Mucosa of descending colon (tissue), 3 donors: ENCODE results near the gene TRDMT1. TPM values are rescaled to one million over a fixed set of nuclear protein-coding genes. Genes with fewer than 3 reads are reported as not detected.

Source experiments
- ATAC-seq: fragments of 200-7000 bp; cut with Tn5 transposase; one replicate; pipeline ENCODE4 v1.9.1; 2020; ENCODE audit warnings: mild to moderate bottlenecking, moderate library complexity
- DNase-seq, 3 donors: peaks; one replicate each; pipeline ENCODE4 v3.0.0-alpha.2; 2020
- H3K36me3 ChIP-seq: fragments of 200-600 bp; one replicate; pipeline ENCODE4 v1.8.0; 2021; ENCODE audit warnings: low read depth, mild to moderate bottlenecking
- H3K4me1 ChIP-seq: fragments of 200-600 bp; one replicate; pipeline ENCODE4 v1.8.0; 2021; ENCODE audit warnings: low read depth, mild to moderate bottlenecking
- H3K4me3 ChIP-seq: fragments of 200-600 bp; one replicate; pipeline ENCODE4 v1.8.0; 2021; ENCODE audit warnings: mild to moderate bottlenecking
- H3K9me3 ChIP-seq: fragments of 200-600 bp; one replicate; pipeline ENCODE4 v1.8.0; 2021; ENCODE audit warnings: mild to moderate bottlenecking
- intact Hi-C, 2 donors: fragments of 100-400 bp; cut with DNase I in 1 of 2; cut with micrococcal nuclease in 1 of 2; formaldehyde crosslinking; loops; one replicate each; pipeline versions ENCODE4 v1.11.0 to v1.11.1; 2022; cut with DNase I, micrococcal nuclease
- total RNA-seq, 3 donors: library from RNA; stranded (reverse); fragmentation: NEBNext Ultra II Directional in 2 of 3; extraction: Animal tissue kit (Norgen Biotek cat#: 25700) in 2 of 3; gene quantifications; one replicate each; pipeline versions ENCODE4 v1.2.1 to v1.2.4, GENCODE V29; 2021 to 2023
- TF ChIP-seq, protein P1 (sequence below): fragments of 200-600 bp; IDR thresholded peaks from one replicate; pipeline ENCODE4 v1.8.0; 2022; ENCODE audit warnings: antibody characterized with exemption, mild to moderate bottlenecking
- donor health status: DM: no; HTN: no; CAD: no; lungs with moderate emphysema.
- donor health status: DM: no; HTN: no; CAD: no.
- donor health status: DM: no; HTN: yes; CAD: no.

Gene TRDMT1
- total RNA-seq, 3 donors from 2014 or later: 4.7 to 7.8 (median 7.4) TPM

DNA sequence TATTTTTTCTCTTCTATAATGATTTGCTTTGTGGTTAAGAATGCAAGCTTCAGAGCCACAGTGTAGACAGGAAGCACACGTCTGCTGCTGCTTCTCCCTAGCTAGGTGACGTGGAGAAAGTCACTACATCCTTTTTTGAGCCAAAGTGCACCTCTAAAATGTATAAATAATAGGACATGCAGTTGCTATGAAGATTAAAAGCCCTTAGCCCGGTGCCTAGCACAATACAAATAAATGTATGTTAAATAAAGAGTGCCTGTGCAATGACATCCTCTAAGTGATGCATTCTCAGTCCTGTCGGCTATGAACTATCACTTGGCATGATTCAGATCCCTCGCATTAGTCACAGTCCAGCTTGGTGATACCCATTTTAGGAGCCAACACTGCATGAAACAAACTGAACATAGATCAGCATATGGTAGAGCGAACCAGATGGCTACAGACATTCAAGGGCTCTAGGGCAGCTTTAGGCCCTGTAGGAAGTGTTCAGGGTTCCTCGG, 4.8 kb upstream of the TRDMT1 start:
- Histone ChIP-seq H3K4me1 (no peaks in the 10 kb centered on the region), H3K4me3 (no peak overlapping the region), H3K9me3 (no peaks in the 10 kb centered on the region), H3K36me3 (no peaks in the 10 kb centered on the region)
- intact Hi-C loops: no loop called here
- ATAC-seq (peak; percentile 18), DNase-seq (no peak)
- TF ChIP-seq, protein P1, sequence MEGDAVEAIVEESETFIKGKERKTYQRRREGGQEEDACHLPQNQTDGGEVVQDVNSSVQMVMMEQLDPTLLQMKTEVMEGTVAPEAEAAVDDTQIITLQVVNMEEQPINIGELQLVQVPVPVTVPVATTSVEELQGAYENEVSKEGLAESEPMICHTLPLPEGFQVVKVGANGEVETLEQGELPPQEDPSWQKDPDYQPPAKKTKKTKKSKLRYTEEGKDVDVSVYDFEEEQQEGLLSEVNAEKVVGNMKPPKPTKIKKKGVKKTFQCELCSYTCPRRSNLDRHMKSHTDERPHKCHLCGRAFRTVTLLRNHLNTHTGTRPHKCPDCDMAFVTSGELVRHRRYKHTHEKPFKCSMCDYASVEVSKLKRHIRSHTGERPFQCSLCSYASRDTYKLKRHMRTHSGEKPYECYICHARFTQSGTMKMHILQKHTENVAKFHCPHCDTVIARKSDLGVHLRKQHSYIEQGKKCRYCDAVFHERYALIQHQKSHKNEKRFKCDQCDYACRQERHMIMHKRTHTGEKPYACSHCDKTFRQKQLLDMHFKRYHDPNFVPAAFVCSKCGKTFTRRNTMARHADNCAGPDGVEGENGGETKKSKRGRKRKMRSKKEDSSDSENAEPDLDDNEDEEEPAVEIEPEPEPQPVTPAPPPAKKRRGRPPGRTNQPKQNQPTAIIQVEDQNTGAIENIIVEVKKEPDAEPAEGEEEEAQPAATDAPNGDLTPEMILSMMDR: no peak

DNA sequence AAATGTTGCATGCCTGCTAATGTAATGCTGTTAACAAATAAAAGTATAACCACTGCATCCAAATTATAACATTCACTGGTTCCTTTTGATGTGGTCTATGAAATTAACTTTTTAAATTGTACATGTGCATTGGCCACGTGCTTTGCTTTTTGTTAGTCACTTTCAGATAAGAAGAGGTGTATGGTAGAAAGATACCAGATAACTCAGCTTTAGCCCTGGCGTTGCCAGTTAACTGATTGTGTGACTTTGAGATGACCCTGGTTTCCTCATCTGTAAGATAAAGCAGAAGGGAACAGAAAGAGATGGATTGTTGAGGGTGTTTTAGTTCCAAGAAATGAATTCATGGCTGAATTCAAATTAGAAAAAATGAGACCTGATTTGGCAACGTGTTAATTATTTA, 1.9 kb upstream of the TRDMT1 start:
- Histone ChIP-seq H3K4me3 (no peak overlapping the region), H3K36me3 (no peaks in the 10 kb centered on the region), H3K9me3 (no peaks in the 10 kb centered on the region), H3K4me1 (peaks cover 4% of the 10 kb centered on the region)
- ATAC-seq (no peak), DNase-seq (no peak)
- intact Hi-C loops: no loop called here
- TF ChIP-seq, protein P1: no peak

DNA sequence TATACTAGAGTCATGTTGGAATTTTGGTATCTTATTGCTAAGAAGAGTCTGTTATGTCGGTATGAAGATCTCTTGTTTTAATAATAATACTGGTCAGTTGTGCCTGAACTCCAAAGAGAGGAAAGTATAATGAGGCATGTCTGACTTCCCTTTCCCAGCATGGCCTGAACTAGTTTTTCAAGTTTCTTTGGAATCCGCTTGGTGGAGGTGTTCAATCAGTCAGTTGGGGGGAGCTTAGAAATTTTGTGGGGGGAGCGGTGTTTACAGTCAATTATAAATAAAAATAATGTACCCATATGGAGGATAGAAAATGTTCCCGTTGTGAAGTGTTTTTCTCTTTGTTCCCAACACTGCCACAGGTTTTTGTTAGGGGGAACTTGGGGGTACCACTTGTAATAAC, 1.5 kb upstream of the TRDMT1 start:
- no peak overlapping the region for H3K4me3 ChIP-seq
- TF ChIP-seq, protein P1: no peak
- no peaks in the 10 kb centered on the region for H3K36me3 ChIP-seq
- DNase-seq: no peak
- peaks cover 4% of the 10 kb centered on the region for H3K4me1 ChIP-seq
- intact Hi-C loops: no loop called here
- H3K9me3 ChIP-seq: no peaks in the 10 kb centered on the region
- no peak for ATAC-seq

DNA sequence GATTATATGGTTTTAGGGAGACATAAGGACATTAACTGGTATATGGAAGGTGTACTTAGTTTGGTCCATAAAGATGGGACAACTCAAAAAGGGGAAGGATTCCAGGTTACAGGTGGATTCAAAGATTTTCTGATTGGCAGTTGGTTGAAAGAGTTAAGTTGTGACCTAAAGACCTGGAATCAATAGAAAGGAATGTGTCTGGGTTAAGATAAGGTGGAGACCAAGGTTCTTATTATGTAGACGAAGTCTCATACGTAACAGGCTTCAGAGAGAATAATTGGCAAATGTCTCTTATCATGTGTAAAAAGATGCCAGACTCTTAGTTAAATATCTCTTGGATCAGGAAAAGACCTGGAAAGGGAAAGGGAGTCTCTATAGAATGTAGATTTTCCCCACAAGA, 1.0 kb upstream of the TRDMT1 start:
- Histone ChIP-seq H3K9me3 (no peaks in the 10 kb centered on the region), H3K4me1 (peaks cover 4% of the 10 kb centered on the region), H3K4me3 (no peak overlapping the region), H3K36me3 (no peaks in the 10 kb centered on the region)
- TF ChIP-seq, protein P1: no peak
- DNase-seq (no peak), ATAC-seq (no peak)
- intact Hi-C loops: no loop called here

DNA sequence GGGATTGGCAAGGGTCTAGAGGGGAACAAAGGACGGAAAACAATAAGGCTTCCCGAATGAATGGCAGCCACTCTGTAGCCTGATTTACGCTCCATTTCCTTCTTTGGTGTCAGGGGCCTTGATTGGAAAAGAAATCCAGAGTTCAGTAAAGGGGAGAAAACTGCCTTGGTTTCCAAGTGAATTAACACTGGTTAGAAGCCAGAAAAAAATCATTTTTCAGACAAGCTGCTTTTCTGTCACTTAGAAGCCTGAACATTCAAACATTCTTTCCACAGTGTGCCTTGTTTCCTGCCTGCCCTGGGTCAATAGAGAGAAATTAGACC, 283 bp upstream of the TRDMT1 start:
- Histone ChIP-seq H3K4me3 (no peak overlapping the region), H3K36me3 (no peaks in the 10 kb centered on the region), H3K9me3 (no peaks in the 10 kb centered on the region), H3K4me1 (peaks cover 4% of the 10 kb centered on the region)
- ATAC-seq (no peak), DNase-seq (no peak)
- TF ChIP-seq, protein P1: no peak
- intact Hi-C loops: no loop called here
